ENCODE data around the gene OIT3. TPM values are rescaled to one million over a fixed set of nuclear protein-coding genes. Genes with fewer than 3 reads are reported as not detected.

The OIT3 gene
- total and polyA plus RNA-seq, 7 experiments from 2014 or later = 0.49 TPM; not detected in 6

DNA sequence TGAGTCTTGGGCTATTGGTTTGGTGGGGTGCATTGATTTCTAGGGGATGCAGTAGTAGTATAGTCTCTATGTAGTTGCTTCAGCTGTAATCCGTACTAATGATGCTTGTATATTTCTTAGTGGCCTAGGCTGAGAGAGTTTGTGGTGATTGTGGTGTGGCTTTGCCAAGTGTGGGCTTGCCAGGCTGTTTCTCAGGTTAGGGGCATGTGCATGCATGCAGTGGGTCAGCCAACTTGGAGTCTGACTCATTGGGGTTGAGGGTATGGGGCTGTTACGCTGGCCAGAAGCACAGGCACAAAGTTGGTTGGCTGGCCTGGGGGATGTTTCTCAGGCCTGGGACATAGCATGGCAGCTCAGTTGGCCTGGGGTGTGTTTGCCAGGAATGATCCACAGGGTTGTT, 86.8 kb downstream of the OIT3 start:
- peaks cover 0 to 53% (median 16%) of the 10 kb centered on the region in 5 donors for H3K27me3 Mint-ChIP-seq
- H3K4me3 Mint-ChIP-seq = no peak overlapping the region
- H3K4me1 Mint-ChIP-seq = no peaks in the 10 kb centered on the region
- H3K4me3 ChIP-seq (ENCODE audit: low read length) = no peak overlapping the region
- no peak overlapping the region for H3K27ac Mint-ChIP-seq
- ATAC-seq (no peak), DNase-seq (no peak)
- H3K9me3 ChIP-seq (ENCODE audit: control insufficient read depth in 2 of 3, low read length in 3 of 3) = peaks cover 0 to 27% (median 0%) of the 10 kb centered on the region in 3 experiments
- CTCF ChIA-PET = no interaction called here
- peaks cover 13 to 76% (median 54%) of the 10 kb centered on the region in 11 donors for H3K9me3 Mint-ChIP-seq
- H3K27ac ChIP-seq (ENCODE audit: low read depth, low read length) = no peak overlapping the region
- peaks cover 11 to 31% (median 16%) of the 10 kb centered on the region in 5 donors for H3K36me3 Mint-ChIP-seq
- POLR2A ChIA-PET = no interaction called here
- intact Hi-C loops (cut with micrococcal nuclease) = no loop called here
- H3K4me1 ChIP-seq (ENCODE audit: control insufficient read depth in 2 of 2, insufficient read depth in 2 of 2, low read length in 2 of 2) = no peaks in the 10 kb centered on the region
- no peaks in the 10 kb centered on the region for H3K27me3 ChIP-seq (ENCODE audit: control insufficient read depth in 2 of 2, insufficient read depth in 2 of 2, low read length in 2 of 2)
- no peaks in the 10 kb centered on the region for H3K36me3 ChIP-seq (ENCODE audit: control insufficient read depth in 2 of 3, insufficient read depth in 3 of 3, low read length in 3 of 3)

DNA sequence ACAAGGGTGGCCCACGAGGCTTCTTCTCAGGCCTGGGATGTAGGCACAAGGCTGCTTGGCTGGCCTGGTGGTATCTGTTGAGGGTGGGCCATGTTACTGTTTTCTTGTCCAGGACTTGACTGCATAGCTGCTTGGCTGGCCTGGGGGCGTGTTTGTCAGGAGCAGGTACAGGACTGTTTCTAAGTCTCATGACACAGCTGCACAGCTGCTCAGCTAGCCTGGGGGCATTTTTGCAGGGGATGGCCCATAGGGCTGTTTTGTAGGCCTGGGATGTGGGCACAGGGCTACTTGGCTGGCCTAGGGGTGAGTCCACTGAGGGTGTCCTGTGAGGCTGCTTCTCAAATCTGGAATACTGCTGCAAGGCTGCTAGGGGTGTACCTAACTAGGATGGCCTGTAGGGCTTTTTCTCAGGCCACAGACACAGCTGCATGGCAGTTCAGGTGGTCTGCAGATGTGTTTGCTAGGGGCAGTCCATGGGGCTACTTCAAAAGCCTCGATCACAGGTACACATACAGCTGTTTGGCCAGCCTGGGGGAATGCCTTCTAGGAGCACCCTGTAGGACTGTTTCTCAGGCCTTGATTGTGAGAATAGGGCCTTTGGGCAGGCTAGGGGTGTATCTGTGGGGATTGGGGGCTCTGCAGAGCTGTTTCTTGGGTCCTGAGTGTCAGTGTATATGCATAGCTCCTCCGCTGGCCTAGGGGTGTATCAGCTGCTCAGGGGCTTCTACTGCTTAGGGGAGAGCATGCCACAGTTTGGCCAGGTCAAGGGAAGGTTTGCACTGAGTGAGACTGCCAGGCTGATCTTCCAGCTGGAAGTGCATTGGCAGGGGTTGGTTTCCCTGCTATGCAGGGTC, 87.7 kb downstream of the OIT3 start:
- no peaks in the 10 kb centered on the region for H3K4me1 Mint-ChIP-seq
- intact Hi-C loops (cut with micrococcal nuclease) = no loop called here
- ChIA-PET CTCF (no interaction called here), POLR2A (no interaction called here)
- H3K9me3 ChIP-seq (ENCODE audit: control insufficient read depth in 2 of 3, low read length in 3 of 3) = peaks cover 0 to 27% (median 0%) of the 10 kb centered on the region in 3 experiments
- no peak overlapping the region for H3K27ac ChIP-seq (ENCODE audit: low read depth, low read length)
- H3K36me3 ChIP-seq (ENCODE audit: control insufficient read depth in 2 of 3, insufficient read depth in 3 of 3, low read length in 3 of 3) = no peaks in the 10 kb centered on the region
- ATAC-seq (no peak), DNase-seq (no peak)
- no peak overlapping the region for H3K27ac Mint-ChIP-seq
- H3K27me3 ChIP-seq (ENCODE audit: control insufficient read depth in 2 of 2, insufficient read depth in 2 of 2, low read length in 2 of 2) = no peaks in the 10 kb centered on the region
- peaks cover 0 to 45% (median 14%) of the 10 kb centered on the region in 5 donors for H3K27me3 Mint-ChIP-seq
- no peaks in the 10 kb centered on the region for H3K4me1 ChIP-seq (ENCODE audit: control insufficient read depth in 2 of 2, insufficient read depth in 2 of 2, low read length in 2 of 2)
- peaks cover 11 to 31% (median 16%) of the 10 kb centered on the region in 5 donors for H3K36me3 Mint-ChIP-seq
- H3K4me3 Mint-ChIP-seq = no peak overlapping the region
- H3K9me3 Mint-ChIP-seq = peaks cover 11 to 67% (median 49%) of the 10 kb centered on the region in 11 donors
- no peak overlapping the region for H3K4me3 ChIP-seq (ENCODE audit: low read length)

DNA sequence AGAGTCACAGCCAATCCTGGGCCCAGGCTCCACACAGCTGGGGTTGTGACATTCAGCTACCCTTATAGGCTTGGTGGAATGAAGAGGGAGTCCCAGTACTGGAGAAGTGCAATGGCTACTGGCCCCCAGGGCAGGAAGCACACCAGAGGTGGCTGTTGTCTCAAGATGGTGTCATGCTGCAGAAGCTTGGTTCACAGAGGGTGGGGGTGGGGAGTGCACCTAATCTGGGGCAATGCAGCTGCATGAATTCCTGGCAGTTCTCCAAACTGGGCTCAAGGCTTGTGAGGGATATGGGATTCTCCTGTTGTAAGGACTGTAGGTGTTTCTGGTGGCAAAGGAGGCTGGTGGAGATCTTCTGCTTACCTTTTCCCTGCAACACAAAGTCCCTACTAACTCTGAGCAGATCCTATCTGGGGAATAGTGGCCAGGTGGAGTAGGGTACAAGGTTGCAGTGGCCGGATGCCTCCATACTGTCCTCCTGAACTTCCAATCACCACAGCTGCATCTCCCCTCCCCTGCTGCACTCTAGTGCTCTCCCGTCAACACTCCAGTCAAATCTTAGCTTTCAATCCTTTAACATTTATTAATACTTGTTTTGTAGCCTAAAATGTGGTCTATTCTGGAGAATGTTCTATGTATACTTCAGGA, 88.5 kb downstream of the OIT3 start:
- ChIA-PET CTCF (no interaction called here), POLR2A (no interaction called here)
- Histone ChIP-seq H3K4me3 (ENCODE audit: low read length) (no peak overlapping the region), H3K27ac (ENCODE audit: low read depth, low read length) (no peak overlapping the region), H3K9me3 (ENCODE audit: control insufficient read depth in 2 of 3, low read length in 3 of 3) (peaks cover 0 to 24% (median 0%) of the 10 kb centered on the region in 3 experiments), H3K4me1 (ENCODE audit: control insufficient read depth in 2 of 2, insufficient read depth in 2 of 2, low read length in 2 of 2) (no peaks in the 10 kb centered on the region), H3K27me3 (ENCODE audit: control insufficient read depth in 2 of 2, insufficient read depth in 2 of 2, low read length in 2 of 2) (no peaks in the 10 kb centered on the region), H3K36me3 (ENCODE audit: control insufficient read depth in 2 of 3, insufficient read depth in 3 of 3, low read length in 3 of 3) (no peaks in the 10 kb centered on the region)
- Mint-ChIP-seq H3K4me3 (no peak overlapping the region), H3K27ac (no peak overlapping the region), H3K36me3 (peaks cover 9 to 29% (median 16%) of the 10 kb centered on the region in 5 donors), H3K9me3 (peaks cover 8 to 59% (median 44%) of the 10 kb centered on the region in 11 donors), H3K4me1 (no peaks in the 10 kb centered on the region), H3K27me3 (peaks cover 0 to 42% (median 14%) of the 10 kb centered on the region in 5 donors)
- DNase-seq = no peak
- intact Hi-C loops (cut with micrococcal nuclease) = no loop called here
- ATAC-seq = no peak

Other genes starting within 250 kb of the OIT3 start
- 10 to 100 TPM in 4 of 5 experiments, 1 to 10 TPM in 1; 7.7 to 14.3 (median 12.7) TPM for gene MCU, start 201.6 kb upstream of the OIT3 start, total RNA-seq
- 1 to 10 TPM; 4.8 to 9.4 TPM for gene MCU, start 201.6 kb upstream of the OIT3 start, polyA plus RNA-seq
- not detected for gene PLA2G12B, start 61.1 kb downstream of the OIT3 start, total RNA-seq
- not detected for gene PLA2G12B, start 61.1 kb downstream of the OIT3 start, polyA plus RNA-seq
- 10 to 100 TPM; 10.5 to 74.7 (median 14.7) TPM for gene P4HA1, start 203.1 kb downstream of the OIT3 start, total RNA-seq
- 10 to 100 TPM; 13.4 to 16.8 TPM for gene P4HA1, start 203.1 kb downstream of the OIT3 start, polyA plus RNA-seq
- gene NUDT13, start 216.7 kb downstream of the OIT3 start, total RNA-seq = 1 to 10 TPM; 1.2 to 3.5 (median 1.5) TPM
- gene NUDT13, start 216.7 kb downstream of the OIT3 start, polyA plus RNA-seq = 1 to 10 TPM; 1.3 to 1.5 TPM